ENCODE measurements around the gene LKAAEAR1.

- no peak for TF ChIP-seq EZH2 (IDR thresholded peaks at IDR 0.05; ENCODE audit: low read length)
- no peak for TF ChIP-seq CTCF (optimal IDR thresholded peaks at IDR 0.05 in 1 of 3, IDR thresholded peaks at IDR 0.05 in 1 of 3, conservative IDR thresholded peaks at IDR 0.05 in 1 of 3; ENCODE audit: extremely low read depth in 1 of 3, insufficient read depth in 2 of 3, low read length in 3 of 3)
Measured at GRCh38 chr20:64095455-64095854, 11.3 kb upstream of the LKAAEAR1 start.
